GM19467 (cell line): ENCODE results near the gene ZBTB21.

Source experiments
- ATAC-seq: cut with Tn5 transposase; IDR thresholded peaks from one replicate; pipeline ENCODE4 v1.9.1; 2021; ENCODE audit warnings: mild to moderate bottlenecking, moderate library complexity; ENCODE audit not compliant: unreplicated experiment

ZBTB21 gene

GRCh38 chr21:42040411-42041180, 30.4 kb upstream of the ZBTB21 start:
- no peak for ATAC-seq

GRCh38 chr21:42039911-42040351, 29.8 kb upstream of the ZBTB21 start:
- ATAC-seq: no peak

GRCh38 chr21:42039470-42039901, 29.3 kb upstream of the ZBTB21 start:
- no peak for ATAC-seq

GRCh38 chr21:42038826-42039425, 28.8 kb upstream of the ZBTB21 start:
- no peak for ATAC-seq

GRCh38 chr21:42038393-42038792, 28.2 kb upstream of the ZBTB21 start:
- no peak for ATAC-seq

GRCh38 chr21:42037943-42038342, 27.8 kb upstream of the ZBTB21 start:
- ATAC-seq: no peak

GRCh38 chr21:42037516-42037915, 27.4 kb upstream of the ZBTB21 start:
- ATAC-seq: no peak

- no peak for ATAC-seq
Measured at GRCh38 chr21:42036313-42036712, 26.2 kb upstream of the ZBTB21 start.

- no peak for ATAC-seq
Measured at GRCh38 chr21:42032968-42033367, 22.8 kb upstream of the ZBTB21 start.

GRCh38 chr21:42032266-42032665, 22.1 kb upstream of the ZBTB21 start:
- no peak for ATAC-seq

- ATAC-seq: no peak
Measured at GRCh38 chr21:42031816-42032215, 21.7 kb upstream of the ZBTB21 start.

GRCh38 chr21:42031241-42031640, 21.1 kb upstream of the ZBTB21 start:
- no peak for ATAC-seq

- ATAC-seq: no peak
Measured at GRCh38 chr21:42030311-42030710, 20.2 kb upstream of the ZBTB21 start.

GRCh38 chr21:42028766-42029425, 18.7 kb upstream of the ZBTB21 start:
- no peak for ATAC-seq

- no peak for ATAC-seq
Measured at GRCh38 chr21:42027822-42028765, 17.9 kb upstream of the ZBTB21 start.

GRCh38 chr21:42027085-42027821, 17.1 kb upstream of the ZBTB21 start:
- no peak for ATAC-seq

GRCh38 chr21:42026082-42026435, 15.9 kb upstream of the ZBTB21 start:
- ATAC-seq: no peak

GRCh38 chr21:42025376-42026081, 15.4 kb upstream of the ZBTB21 start:
- no peak for ATAC-seq

GRCh38 chr21:42022906-42023305, 12.7 kb upstream of the ZBTB21 start:
- ATAC-seq: no peak

- ATAC-seq: no peak
Measured at GRCh38 chr21:42022091-42022430, 11.9 kb upstream of the ZBTB21 start.
